Fibroblast of lung (primary cell): Measurements from ENCODE around the gene ZC3H7B. TPM values are rescaled to one million over a fixed set of nuclear protein-coding genes. Genes with fewer than 3 reads are reported as not detected.
A peak's percentile ranks its signal among the peaks of the same experiment; 100 is the strongest.
"Not testable (repeated sequence)": the region's sequence is repeated elsewhere in the genome, so short reads cannot be mapped to it uniquely, and the experiment has no call there.

Source experiments
- DNase-seq, 2 donors: peaks; one replicate each; pipeline versions ENCODE4 v3.0.0 to v3.0.0-alpha.2; 2010; ENCODE audit warnings: low read depth in 2 of 2
- H2AFZ ChIP-seq: 2 replicates; pipeline ENCODE4 v1.5.1; 2012; ENCODE audit warnings: low read length, control low read depth, inconsistent platforms
- H3K27ac ChIP-seq: 2 replicates; pipeline ENCODE4 v1.5.1; 2011; ENCODE audit warnings: low read length, control low read depth; ENCODE audit not compliant: insufficient read depth
- H3K27me3 ChIP-seq: 2 replicates; pipeline ENCODE4 v1.5.1; 2011; ENCODE audit warnings: mild to moderate bottlenecking, low read length; ENCODE audit not compliant: control insufficient read depth, insufficient read depth
- H3K36me3 ChIP-seq: 2 replicates; pipeline ENCODE4 v1.5.1; 2011; ENCODE audit warnings: low read length; ENCODE audit not compliant: control insufficient read depth, insufficient read depth
- H3K4me1 ChIP-seq: 2 replicates; pipeline ENCODE4 v1.5.1; 2011; ENCODE audit warnings: low read length; ENCODE audit not compliant: control insufficient read depth, insufficient read depth; ENCODE audit errors: extremely low read depth
- H3K4me2 ChIP-seq: 2 replicates; pipeline ENCODE4 v1.5.1; 2011; ENCODE audit warnings: low read length, control low read depth; ENCODE audit not compliant: insufficient read depth; ENCODE audit errors: extremely low read depth
- H3K4me3 ChIP-seq, 4 experiments: fragments of 200-600 bp in 1 of 4; sonication (generic) in 1 of 4; replicated peaks in 1 of 4; 2 replicates each; pipeline ENCODE4 v1.5.1; 2011 to 2016; ENCODE audit warnings: low read length in 4 of 4, low read depth in 3 of 4, mild to moderate bottlenecking in 3 of 4, control low read depth in 2 of 4, inconsistent platforms in 1 of 4, mixed read lengths in 1 of 4; ENCODE audit not compliant: insufficient read depth in 1 of 4; ENCODE audit errors: control extremely low read depth in 1 of 4
- H3K79me2 ChIP-seq: 2 replicates; pipeline ENCODE4 v1.5.1; 2012; ENCODE audit warnings: mild to moderate bottlenecking, low read length, inconsistent platforms; ENCODE audit not compliant: control insufficient read depth, insufficient read depth
- H3K9ac ChIP-seq: 2 replicates; pipeline ENCODE4 v1.5.1; 2011; ENCODE audit warnings: mild to moderate bottlenecking, low read length, control low read depth; ENCODE audit not compliant: insufficient read depth
- H3K9me3 ChIP-seq: 2 replicates; pipeline ENCODE4 v1.5.1; 2012; ENCODE audit warnings: low read depth, low read length; ENCODE audit not compliant: control insufficient read depth, insufficient read depth
- H4K20me1 ChIP-seq: 2 replicates; pipeline ENCODE4 v1.5.1; 2011; ENCODE audit warnings: low read length; ENCODE audit not compliant: control insufficient read depth, insufficient read depth; ENCODE audit errors: extremely low read depth
- CTCF ChIP-seq, 2 donors: IDR thresholded peaks in 1 of 2; conservative IDR thresholded peaks in 1 of 2; 1 replicate in 1 of 2; 2 replicates in 1 of 2; pipeline ENCODE4 v1.5.1; 2011 to 2012; ENCODE audit warnings: low read length in 2 of 2, control low read depth in 1 of 2, inconsistent platforms in 1 of 2, low read depth in 1 of 2, mild to moderate bottlenecking in 1 of 2
- EZH2 ChIP-seq: IDR thresholded peaks from 2 replicates; pipeline ENCODE4 v1.5.1; 2012; ENCODE audit warnings: low read length, control low read depth, mild to moderate bottlenecking; ENCODE audit errors: missing control alignments
- polyA plus RNA-seq, 2 donors: library from polyadenylated mRNA; depleted of rRNA in 1 of 2; stranded (reverse) in 1 of 2; unstranded in 1 of 2; fragments of >200 nt; gene quantifications; 2 replicates each; pipeline ENCODE4 v1.2.1, GENCODE V29; 2011 to 2012; ENCODE audit warnings: missing spikeins in 1 of 2
- total RNA-seq: library from RNA; depleted of rRNA; stranded (reverse); fragments of >200 nt; gene quantifications from 2 replicates; pipeline ENCODE4 v1.2.1, GENCODE V29; 2014

The ZC3H7B gene
- total and polyA plus RNA-seq, 2 donors (not counting 1 experiment from before 2014, with no cell fraction given) = 30.6 to 64.4 TPM

GRCh38 chr22:41256254-41257253 is 44.8 kb upstream of the ZC3H7B start:
- peaks cover 3% of the 10 kb centered on the region for H3K79me2 ChIP-seq
- peaks cover 40% of the 10 kb centered on the region for H3K36me3 ChIP-seq
- no peak overlapping the region for H3K4me2 ChIP-seq
- H3K4me3 ChIP-seq = no peak overlapping the region
- no peaks in the 10 kb centered on the region for H3K4me1 ChIP-seq
- no peak for TF ChIP-seq EZH2
- TF ChIP-seq CTCF (conservative IDR thresholded peaks at IDR 0.05 in 1 of 2, IDR thresholded peaks at IDR 0.05 in 1 of 2; ENCODE audit: low read depth in 1 of 2, low read length in 2 of 2) = peak; percentile 14 to 21
- H3K27me3 ChIP-seq = no peaks in the 10 kb centered on the region
- peak; percentile 46 to 80 for DNase-seq
- no peaks in the 10 kb centered on the region for H3K9me3 ChIP-seq
- peak overlapping the region; percentile 4 for H3K27ac ChIP-seq
- no peak overlapping the region for H3K9ac ChIP-seq
- H4K20me1 ChIP-seq = no peaks in the 10 kb centered on the region
- no peak overlapping the region for H2AFZ ChIP-seq

GRCh38 chr22:41257696-41258095 is 43.6 kb upstream of the ZC3H7B start:
- Histone ChIP-seq H3K27me3 (no peaks in the 10 kb centered on the region), H3K79me2 (peaks cover 3% of the 10 kb centered on the region), H3K27ac (no peak overlapping the region), H3K4me1 (no peaks in the 10 kb centered on the region), H3K4me3 (no peak overlapping the region), H4K20me1 (no peaks in the 10 kb centered on the region), H2AFZ (no peak overlapping the region), H3K4me2 (no peak overlapping the region), H3K36me3 (peaks cover 45% of the 10 kb centered on the region), H3K9ac (no peak overlapping the region), H3K9me3 (no peaks in the 10 kb centered on the region)
- no peak for TF ChIP-seq CTCF (conservative IDR thresholded peaks at IDR 0.05 in 1 of 2, IDR thresholded peaks at IDR 0.05 in 1 of 2; ENCODE audit: low read depth in 1 of 2, low read length in 2 of 2)
- no peak for TF ChIP-seq EZH2
- DNase-seq = no peak

GRCh38 chr22:41259756-41260155 is 41.6 kb upstream of the ZC3H7B start:
- H3K4me2 ChIP-seq, H3K4me3 ChIP-seq, H4K20me1 ChIP-seq, H2AFZ ChIP-seq, H3K79me2 ChIP-seq, H3K9ac ChIP-seq, H3K9me3 ChIP-seq, H3K4me1 ChIP-seq, H3K27ac ChIP-seq, DNase-seq, H3K27me3 ChIP-seq: not testable (repeated sequence)
- H3K36me3 ChIP-seq = peaks cover 45% of the 10 kb centered on the region
